ENCODE measurements around the gene JMJD4.

- TF ChIP-seq CTCF (conservative IDR thresholded peaks at IDR 0.05; ENCODE audit: low read depth, low read length) (no peak), POLR2A (IDR thresholded peaks at IDR 0.05; ENCODE audit: low read depth, low read length) (no peak), RCOR1 (IDR thresholded peaks at IDR 0.05; ENCODE audit: insufficient replicate concordance, low read length) (no peak), MAZ (IDR thresholded peaks at IDR 0.05; ENCODE audit: borderline replicate concordance, low read depth, low read length) (no peak), SMC3 (IDR thresholded peaks at IDR 0.05; ENCODE audit: low read depth, low read length) (no peak), MXI1 (IDR thresholded peaks at IDR 0.05; ENCODE audit: borderline replicate concordance, low read depth, low read length) (no peak), RFX5 (IDR thresholded peaks at IDR 0.05; ENCODE audit: low read depth, low read length) (no peak), CHD1 (IDR thresholded peaks at IDR 0.05; ENCODE audit: low read depth, low read length) (no peak)
- TF ChIP-seq, protein P1, sequence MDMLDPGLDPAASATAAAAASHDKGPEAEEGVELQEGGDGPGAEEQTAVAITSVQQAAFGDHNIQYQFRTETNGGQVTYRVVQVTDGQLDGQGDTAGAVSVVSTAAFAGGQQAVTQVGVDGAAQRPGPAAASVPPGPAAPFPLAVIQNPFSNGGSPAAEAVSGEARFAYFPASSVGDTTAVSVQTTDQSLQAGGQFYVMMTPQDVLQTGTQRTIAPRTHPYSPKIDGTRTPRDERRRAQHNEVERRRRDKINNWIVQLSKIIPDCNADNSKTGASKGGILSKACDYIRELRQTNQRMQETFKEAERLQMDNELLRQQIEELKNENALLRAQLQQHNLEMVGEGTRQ (IDR thresholded peaks at IDR 0.05; ENCODE audit: low read depth, low read length): no peak
These were observed 26.6 kb upstream of the JMJD4 start for GRCh38 chr1:227761621-227762230.
